Bronchial epithelial cell (primary cell): ENCODE measurements around the gene DUS2. TPM values are rescaled to one million over a fixed set of nuclear protein-coding genes. Genes with fewer than 3 reads are reported as not detected.
"Not testable (repeated sequence)": the region's sequence is repeated elsewhere in the genome, so short reads cannot be mapped to it uniquely, and the experiment has no call there.

ENCODE experiments used
- DNase-seq: peaks from one replicate; pipeline ENCODE4 v3.0.0-alpha.2; 2010; ENCODE audit warnings: low read depth
- FAIRE-seq: peaks from 2 replicates; lab custom pipeline; 2011; peaks lifted over from hg19 to GRCh38; lab: Jason Lieb, UNC
- H3K27me3 ChIP-seq: 2 replicates; pipeline ENCODE4 v1.5.1; 2011; ENCODE audit warnings: low read length; ENCODE audit not compliant: control insufficient read depth, insufficient read depth
- H3K36me3 ChIP-seq: 2 replicates; pipeline ENCODE4 v1.5.1; 2011; ENCODE audit warnings: low read length; ENCODE audit not compliant: control insufficient read depth, insufficient read depth
- H3K4me3 ChIP-seq: 2 replicates; pipeline ENCODE4 v1.5.1; 2011; ENCODE audit warnings: mild to moderate bottlenecking, low read depth, low read length, control low read depth
- total RNA-seq: library from RNA; depleted of rRNA; stranded (reverse); fragments of >200 nt; gene quantifications from 2 replicates; pipeline ENCODE4 v1.2.1, GENCODE V29; 2014
- TF ChIP-seq, protein P1 (sequence below): IDR thresholded peaks from 2 replicates; pipeline ENCODE4 v1.5.1; 2011; ENCODE audit warnings: mild to moderate bottlenecking, moderate library complexity, low read length, control low read depth, inconsistent platforms; ENCODE audit not compliant: insufficient read depth, severe bottlenecking

DUS2 gene
- total RNA-seq, 1 donor from 2014 or later = 23.7 TPM

DNA sequence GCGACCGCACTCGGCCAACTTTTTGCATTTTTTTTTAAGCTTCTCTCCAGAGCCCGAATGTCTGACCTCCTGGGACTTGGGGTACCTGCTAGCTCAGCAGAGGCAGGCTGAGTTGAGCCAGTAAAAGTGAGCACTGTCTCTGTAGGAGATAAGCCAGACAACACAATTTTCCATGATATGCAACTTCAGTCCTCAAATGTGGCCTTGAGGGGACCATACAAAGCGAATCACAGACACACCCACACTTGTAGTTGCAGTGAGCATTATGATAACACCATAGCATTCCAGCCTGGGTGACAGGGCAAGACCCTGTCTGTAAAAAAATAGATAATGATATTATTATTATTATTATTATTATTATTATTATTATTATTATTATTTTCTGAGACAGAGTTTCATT lies 26.4 kb upstream of the DUS2 start:
- FAIRE-seq = no peak
- TF ChIP-seq, protein P1, sequence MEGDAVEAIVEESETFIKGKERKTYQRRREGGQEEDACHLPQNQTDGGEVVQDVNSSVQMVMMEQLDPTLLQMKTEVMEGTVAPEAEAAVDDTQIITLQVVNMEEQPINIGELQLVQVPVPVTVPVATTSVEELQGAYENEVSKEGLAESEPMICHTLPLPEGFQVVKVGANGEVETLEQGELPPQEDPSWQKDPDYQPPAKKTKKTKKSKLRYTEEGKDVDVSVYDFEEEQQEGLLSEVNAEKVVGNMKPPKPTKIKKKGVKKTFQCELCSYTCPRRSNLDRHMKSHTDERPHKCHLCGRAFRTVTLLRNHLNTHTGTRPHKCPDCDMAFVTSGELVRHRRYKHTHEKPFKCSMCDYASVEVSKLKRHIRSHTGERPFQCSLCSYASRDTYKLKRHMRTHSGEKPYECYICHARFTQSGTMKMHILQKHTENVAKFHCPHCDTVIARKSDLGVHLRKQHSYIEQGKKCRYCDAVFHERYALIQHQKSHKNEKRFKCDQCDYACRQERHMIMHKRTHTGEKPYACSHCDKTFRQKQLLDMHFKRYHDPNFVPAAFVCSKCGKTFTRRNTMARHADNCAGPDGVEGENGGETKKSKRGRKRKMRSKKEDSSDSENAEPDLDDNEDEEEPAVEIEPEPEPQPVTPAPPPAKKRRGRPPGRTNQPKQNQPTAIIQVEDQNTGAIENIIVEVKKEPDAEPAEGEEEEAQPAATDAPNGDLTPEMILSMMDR = no peak
- Histone ChIP-seq H3K4me3 (no peak overlapping the region), H3K27me3 (no peaks in the 10 kb centered on the region), H3K36me3 (no peaks in the 10 kb centered on the region)
- DNase-seq = no peak

DNA sequence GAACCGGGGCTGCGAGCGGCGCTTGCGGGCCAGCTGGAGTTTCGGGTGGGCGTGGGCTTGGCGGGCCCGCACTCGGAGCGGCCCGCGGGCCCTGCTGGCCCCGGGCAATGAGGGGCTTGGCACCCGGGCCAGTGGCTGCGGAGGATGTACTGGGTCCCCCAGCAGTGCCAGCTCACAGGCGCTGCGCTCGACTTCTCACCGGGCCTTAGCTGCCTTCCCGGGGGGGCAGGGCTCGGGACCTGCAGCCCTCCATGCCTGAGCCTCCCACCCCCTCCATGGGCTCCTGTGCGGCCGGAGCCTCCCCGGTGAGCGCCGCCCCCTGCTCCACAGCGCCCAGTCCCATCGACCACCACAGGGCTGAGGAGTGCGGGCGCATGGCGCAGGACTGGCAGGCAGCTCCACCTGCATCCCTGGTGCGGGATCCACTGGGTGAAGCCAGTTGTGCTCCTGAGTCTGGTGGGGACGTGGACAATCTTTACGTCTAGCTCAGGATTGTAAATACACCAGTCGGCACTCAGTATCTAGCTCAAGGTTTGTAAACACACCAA lies 24.8 kb upstream of the DUS2 start:
- FAIRE-seq = not testable (repeated sequence)

DNA sequence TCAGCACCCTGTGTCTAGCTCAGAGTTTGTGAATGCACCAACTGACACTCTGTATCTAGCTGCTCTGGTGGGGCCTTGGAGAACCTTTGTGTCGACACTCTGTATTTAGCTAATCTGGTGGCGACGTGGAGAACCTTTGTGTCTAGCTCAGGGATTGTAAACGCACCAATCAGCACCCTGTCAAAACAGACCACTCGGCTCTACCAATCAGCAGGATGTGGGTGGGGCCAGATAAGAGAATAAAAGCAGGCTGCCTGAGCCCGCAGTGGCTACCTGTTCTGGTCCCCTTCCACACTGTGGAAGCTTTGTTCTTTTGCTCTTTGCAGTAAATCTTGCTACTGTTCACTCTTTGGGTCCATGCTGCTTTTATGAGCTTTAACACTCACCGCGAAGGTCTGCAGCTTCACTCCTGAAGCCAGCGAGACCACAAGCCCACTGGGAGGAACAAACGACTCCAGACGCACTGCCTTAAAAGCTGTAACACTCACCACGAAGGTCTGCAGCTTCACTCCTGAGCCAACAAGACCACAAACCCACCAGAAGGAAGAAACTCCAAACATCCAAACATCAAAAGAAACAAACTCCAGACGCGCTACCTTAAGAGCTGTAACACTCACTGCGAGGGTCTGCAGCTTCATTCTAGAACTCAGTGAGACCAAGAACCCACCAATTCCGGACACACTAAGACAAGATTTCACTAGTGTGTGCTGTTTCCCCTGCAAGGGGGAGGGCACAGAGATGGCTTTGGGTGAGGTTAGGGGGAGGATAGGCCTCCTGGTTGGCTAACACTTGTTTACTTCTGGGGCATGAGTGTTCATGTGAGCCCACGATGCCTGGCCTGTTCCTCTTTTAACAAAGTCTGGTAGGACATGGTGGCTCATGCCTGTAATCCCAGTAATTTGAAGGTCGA lies 24.1 kb upstream of the DUS2 start, which contains the start of gene DPEP2:
Gene DPEP2 (minus strand): TSS at position 706 of the 910 bp plus-strand sequence. CDS start 6,272 bp downstream, outside the sequence.
- H3K36me3 ChIP-seq, FAIRE-seq, H3K27me3 ChIP-seq, DNase-seq, H3K4me3 ChIP-seq: not testable (repeated sequence)

More for the DNA sequence above, 24.8 kb upstream of the DUS2 start:
- DNase-seq, H3K4me3 ChIP-seq, H3K36me3 ChIP-seq, H3K27me3 ChIP-seq: not testable (repeated sequence)

DNA sequence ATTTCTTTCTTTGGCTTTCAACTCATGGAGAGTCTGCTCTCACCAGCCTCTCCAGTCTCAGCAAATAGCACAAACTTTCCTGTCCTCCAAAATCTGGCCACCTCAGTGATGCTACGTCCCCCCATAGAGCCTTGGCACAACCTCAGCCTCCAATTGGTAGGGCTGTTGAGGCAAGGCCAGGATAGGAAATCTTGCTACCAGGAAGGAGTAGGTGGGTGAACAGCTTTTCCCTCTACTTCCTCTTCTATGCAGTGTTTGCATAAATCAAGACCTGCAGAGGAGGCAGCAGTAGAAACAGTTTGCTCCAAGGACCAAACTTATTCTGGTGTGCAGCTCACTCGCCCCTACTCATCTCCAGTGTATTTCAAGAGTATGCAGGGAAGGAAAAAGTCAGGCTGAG lies 23.1 kb upstream of the DUS2 start:
- TF ChIP-seq, protein P1 = no peak
- no peaks in the 10 kb centered on the region for H3K36me3 ChIP-seq
- no peak for FAIRE-seq

DNA sequence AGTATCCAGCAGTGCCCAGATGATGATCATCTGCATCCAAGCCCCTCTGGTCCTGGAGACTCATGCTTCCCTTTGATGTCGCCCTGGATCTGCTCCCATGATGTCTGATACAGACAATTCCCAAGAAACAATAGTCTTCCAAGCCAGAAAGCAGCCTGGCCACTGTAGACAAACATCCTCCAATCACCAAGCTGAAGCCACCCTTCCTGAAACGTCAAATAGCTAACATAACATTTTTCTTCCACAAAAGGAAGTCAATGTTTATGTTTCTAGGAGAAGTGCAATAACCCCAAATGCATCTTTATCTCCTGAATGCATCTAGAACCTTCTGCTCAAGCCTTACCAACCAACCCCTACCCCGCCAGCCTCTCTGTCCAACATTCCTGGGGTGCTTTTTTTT lies 22.6 kb upstream of the DUS2 start:
- Histone ChIP-seq H3K36me3 (no peaks in the 10 kb centered on the region), H3K4me3 (no peak overlapping the region), H3K27me3 (no peaks in the 10 kb centered on the region)
- TF ChIP-seq, protein P1 = no peak
- DNase-seq = no peak
- FAIRE-seq = no peak

More for the DNA sequence above, 23.1 kb upstream of the DUS2 start:
- no peak for DNase-seq
- H3K4me3 ChIP-seq = no peak overlapping the region
- no peaks in the 10 kb centered on the region for H3K27me3 ChIP-seq

DNA sequence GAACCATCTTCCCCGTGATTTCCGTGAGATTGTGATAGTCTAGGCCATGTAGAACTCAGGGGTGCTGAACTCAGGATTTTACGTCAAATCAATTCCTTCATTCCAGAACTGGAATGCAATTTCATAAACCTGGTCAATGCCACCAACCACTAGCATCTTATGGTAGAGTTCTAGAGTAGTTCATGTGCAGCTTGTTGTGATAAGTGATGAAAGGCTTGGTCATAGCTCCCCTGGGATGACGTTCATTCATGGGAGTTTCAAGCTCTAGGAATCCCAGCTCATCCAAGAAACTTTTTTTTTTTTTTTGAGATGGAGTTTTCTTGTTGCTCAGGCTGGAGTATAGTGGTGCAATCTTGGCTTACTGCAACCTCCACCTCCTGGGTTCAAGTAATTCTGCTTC lies 20.1 kb upstream of the DUS2 start:
- no peaks in the 10 kb centered on the region for H3K36me3 ChIP-seq
- no peak overlapping the region for H3K4me3 ChIP-seq
- TF ChIP-seq, protein P1 = no peak
- DNase-seq (no peak), FAIRE-seq (no peak)
- no peaks in the 10 kb centered on the region for H3K27me3 ChIP-seq
